Activated T-helper 1 cell treated with Interleukin-2 at 50 U/mL for 16 hours (primary cell): ENCODE results near the gene SMYD1.

Experiments used
- DNase-seq: peaks from one replicate; pipeline ENCODE4 v3.0.0-alpha.2; 2020; ENCODE audit warnings: low read depth

SMYD1 gene

GRCh38 chr2:88147145-88147544, 79.5 kb downstream of the SMYD1 start:
- no peak for DNase-seq

GRCh38 chr2:88148929-88149438, 81.4 kb downstream of the SMYD1 start:
- no peak for DNase-seq

GRCh38 chr2:88159481-88159880, 91.9 kb downstream of the SMYD1 start:
- DNase-seq, result no peak

- DNase-seq, result no peak
Observed at GRCh38 chr2:88159955-88160415, 92.4 kb downstream of the SMYD1 start.

- DNase-seq, result no peak
Observed at GRCh38 chr2:88160517-88160916, 92.9 kb downstream of the SMYD1 start.

GRCh38 chr2:88161446-88162244, 94.0 kb downstream of the SMYD1 start:
- no peak for DNase-seq
